Measurements from ENCODE around the gene TMPO.
"Not testable (repeated sequence)": the region's sequence is repeated elsewhere in the genome, so short reads cannot be mapped to it uniquely, and the experiment has no call there.

Gene TMPO

GRCh38 chr12:98513379-98514322 lies 1.7 kb upstream of the TMPO start:
- DNase-seq: peak; percentile 47

- DNase-seq: no peak
These were observed 456 bp upstream of the TMPO start for GRCh38 chr12:98514982-98515286.

DNA sequence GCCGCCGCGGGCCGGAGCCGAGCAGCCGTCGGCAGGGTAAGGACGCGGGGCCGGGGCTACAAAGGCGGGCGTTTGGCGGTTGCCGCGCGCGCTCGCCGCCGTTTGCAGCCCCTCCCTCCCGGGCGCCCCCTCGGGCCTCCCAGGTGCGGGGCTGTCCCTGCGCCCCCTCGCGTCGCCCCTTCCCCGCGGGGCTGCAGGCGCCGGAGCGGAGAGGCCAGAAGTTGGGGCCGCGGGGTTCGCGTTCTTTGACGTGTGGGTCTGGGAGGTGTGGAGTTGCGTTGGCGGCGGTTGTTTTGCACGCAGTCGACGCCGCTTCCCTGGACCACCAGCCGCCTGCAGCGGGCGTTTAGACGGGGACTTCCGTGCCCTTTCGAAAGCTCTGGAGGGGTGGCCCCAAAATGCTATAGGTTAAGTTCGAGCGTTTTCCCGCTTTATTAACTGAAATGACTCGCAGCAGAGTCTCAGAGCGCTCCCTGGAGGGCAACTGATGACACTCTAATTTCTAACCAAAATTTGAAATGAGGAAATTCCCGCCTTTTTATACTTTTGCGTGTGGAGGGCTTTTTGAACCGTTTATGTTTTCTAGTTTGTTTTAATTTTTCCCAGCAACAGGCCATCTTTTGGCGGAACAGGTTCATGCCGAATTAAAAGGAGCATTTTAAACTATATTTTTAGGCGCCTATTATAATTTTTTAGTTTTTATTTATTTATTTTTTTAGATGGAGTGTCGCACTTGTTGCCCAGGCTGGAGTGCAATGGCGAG lies 902 bp downstream of the TMPO start:
- DNase-seq: peak; percentile 94

DNA sequence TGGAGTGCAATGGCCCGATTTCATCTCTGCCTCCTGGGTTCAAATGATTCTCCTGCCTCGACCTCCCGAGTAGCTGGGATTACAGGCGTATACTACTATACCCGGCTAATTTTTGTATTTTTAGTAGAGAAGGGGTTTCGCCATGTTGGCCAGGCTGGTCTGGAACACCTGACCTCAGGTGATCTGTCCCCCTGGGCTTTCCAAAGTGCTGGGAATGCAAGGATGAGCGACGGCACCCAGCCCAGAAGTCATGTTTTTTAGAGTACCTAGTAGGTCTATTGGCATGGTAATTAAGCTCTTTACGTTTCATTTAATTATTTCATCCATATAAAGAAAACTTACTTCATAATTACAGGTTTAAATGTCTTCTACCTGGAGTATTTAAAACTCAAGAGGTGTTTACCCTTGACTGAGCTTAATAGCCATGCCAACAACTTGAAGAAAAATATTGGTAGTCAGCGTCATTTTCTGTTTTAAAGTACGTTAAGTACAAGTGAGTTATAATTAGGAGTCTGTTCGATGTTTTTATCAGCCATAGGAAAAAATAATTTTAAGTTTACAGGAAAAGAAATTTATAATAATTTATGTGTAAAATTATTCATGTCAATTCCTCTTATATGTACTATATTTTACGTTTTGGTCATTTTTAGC lies 4.0 kb downstream of the TMPO start:
- no peak for DNase-seq

GRCh38 chr12:98530068-98530467 lies 14.7 kb downstream of the TMPO start:
- DNase-seq: no peak

DNA sequence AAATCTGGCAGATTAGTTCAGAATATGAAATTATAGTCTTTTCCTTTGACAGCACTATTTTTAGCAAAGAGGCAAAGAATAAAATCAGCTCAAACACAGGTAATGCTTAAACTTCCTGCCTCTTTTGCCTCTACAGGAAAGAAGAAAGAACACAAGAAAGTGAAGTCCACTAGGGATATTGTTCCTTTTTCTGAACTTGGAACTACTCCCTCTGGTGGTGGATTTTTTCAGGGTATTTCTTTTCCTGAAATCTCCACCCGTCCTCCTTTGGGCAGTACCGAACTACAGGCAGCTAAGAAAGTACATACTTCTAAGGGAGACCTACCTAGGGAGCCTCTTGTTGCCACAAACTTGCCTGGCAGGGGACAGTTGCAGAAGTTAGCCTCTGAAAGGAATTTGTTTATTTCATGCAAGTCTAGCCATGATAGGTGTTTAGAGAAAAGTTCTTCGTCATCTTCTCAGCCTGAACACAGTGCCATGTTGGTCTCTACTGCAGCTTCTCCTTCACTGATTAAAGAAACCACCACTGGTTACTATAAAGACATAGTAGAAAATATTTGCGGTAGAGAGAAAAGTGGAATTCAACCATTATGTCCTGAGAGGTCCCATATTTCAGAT lies 17.4 kb downstream of the TMPO start:
- DNase-seq: peak; percentile 77

DNA sequence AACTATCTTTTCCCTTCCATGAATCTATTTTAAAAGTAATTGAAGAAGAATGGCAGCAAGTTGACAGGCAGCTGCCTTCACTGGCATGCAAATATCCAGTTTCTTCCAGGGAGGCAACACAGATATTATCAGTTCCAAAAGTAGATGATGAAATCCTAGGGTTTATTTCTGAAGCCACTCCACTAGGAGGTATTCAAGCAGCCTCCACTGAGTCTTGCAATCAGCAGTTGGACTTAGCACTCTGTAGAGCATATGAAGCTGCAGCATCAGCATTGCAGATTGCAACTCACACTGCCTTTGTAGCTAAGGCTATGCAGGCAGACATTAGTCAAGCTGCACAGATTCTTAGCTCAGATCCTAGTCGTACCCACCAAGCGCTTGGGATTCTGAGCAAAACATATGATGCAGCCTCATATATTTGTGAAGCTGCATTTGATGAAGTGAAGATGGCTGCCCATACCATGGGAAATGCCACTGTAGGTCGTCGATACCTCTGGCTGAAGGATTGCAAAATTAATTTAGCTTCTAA lies 18.4 kb downstream of the TMPO start:
- no peak for DNase-seq

GRCh38 chr12:98538031-98538430 lies 22.6 kb downstream of the TMPO start:
- DNase-seq: no peak

GRCh38 chr12:98543701-98544100 lies 28.3 kb downstream of the TMPO start:
- no peak for DNase-seq

GRCh38 chr12:98544751-98545150 lies 29.4 kb downstream of the TMPO start:
- DNase-seq: no peak

DNA sequence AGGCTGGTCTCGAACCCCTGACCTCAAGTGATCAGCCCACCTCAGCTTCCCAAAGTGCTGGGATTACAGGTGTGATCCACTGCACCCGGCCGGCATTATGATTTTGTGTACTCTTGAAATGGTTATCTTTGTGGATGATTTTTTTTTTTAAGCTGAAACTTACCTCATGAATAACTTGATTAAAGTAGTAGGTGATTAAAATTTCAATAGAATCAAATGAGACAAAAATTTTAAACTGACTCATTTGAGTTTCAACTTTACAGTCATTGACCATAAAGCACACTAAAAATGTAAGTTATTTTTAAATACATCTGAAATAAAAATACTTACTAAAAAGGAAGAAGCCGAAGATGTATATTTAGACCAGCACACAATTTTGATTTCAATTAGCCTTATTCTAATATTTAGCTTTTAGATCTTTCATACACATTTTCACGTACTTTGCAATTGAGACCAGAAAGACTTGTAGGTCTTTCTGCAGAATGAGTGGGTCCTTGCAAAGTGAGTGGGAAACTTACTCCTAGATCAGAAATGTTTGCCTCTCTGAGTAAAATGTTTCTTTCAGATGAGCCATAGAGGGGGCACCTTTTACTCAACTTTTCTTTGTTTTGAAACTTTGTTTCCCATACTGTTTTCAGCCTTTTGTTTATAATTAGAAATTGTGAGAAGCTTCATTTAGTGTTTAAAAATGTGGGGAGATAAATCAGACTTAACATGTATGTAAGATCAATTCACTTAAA lies 34.2 kb downstream of the TMPO start:
- no peak for DNase-seq

GRCh38 chr12:98551787-98552186 lies 36.4 kb downstream of the TMPO start:
- no peak for DNase-seq

- not testable (repeated sequence) for DNase-seq
These were observed 42.7 kb downstream of the TMPO start for GRCh38 chr12:98558097-98558496.

DNA sequence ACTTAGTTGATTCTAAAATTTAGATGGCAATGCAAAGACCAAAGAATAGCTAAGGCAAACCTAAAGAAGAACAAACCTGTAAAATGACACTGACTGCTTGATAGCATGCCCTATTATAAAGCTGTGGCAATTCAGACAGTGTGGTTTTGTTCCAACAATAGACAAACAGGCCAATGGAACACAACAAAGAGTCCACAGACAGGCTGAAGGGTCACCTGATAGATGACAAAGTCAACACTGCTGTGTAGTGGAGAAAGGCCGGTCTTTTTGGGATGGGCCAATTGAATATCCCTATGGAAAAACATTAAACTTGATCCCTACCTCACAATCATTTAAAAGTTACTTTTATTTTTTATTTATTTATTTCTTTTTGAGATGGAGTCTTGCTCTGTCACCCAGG lies 44.3 kb downstream of the TMPO start:
- no peak for DNase-seq

- no peak for DNase-seq
These were observed 46.5 kb downstream of the TMPO start for GRCh38 chr12:98561846-98562245.

DNA sequence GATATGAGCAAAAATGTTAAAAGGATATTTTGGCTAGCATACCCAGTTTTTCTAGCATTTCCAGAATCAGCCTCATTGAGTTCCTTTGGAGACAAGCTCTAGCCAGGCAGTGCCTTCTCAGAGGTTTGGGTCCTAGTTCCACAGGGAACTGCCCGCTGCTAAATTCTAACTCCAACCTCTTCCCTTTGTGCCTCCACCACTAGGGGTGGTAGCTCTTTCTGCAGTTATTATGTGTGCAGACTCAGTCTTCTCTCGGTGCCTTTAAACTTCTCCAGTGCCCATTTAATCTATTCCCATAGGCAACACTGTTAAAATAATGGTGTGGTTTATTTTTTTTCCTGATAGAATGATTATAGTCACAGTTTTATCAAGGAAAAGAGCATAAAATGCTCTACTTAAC lies 56.6 kb downstream of the TMPO start:
- DNase-seq: no peak

DNA sequence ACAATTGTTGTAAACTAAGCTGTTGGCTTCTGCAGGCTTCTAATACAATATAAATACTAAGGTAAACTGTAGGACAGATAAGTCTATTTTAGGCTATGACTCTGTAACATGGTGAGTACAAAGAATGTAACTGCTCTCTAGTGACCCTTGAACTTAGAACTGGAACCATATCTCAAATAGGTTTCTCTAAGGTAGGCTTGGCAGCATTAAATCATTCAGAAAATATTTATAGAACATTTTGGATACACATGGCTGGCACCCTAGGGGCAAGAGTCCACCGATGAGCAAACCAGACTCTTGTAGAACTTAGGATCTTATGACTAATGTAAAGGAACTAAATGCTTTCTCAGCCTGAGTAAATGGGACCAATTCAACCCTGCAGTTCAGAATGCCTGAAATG lies 58.7 kb downstream of the TMPO start:
- no peak for DNase-seq

DNA sequence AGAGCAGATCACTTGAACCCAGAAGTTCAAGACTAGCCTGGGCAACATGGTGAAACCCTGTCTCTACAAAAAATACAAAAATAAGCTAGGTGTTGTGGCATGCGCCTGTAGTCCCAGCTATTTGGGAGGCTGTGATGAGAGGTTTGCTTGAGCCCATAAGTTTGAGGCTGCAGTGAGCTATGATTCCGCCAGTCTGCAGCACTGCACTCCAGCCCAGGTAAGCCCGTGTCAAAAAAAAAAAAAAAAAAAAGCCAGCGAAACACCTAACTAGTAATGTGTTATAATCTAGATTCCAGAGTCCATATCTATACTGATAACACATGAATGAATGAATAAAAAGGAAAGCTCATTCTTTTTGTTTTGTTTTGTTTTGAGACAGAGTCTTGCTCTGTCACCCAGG lies 59.6 kb downstream of the TMPO start:
- DNase-seq: no peak

GRCh38 chr12:98576795-98577194 lies 61.4 kb downstream of the TMPO start:
- DNase-seq: not testable (repeated sequence)

- DNase-seq: no peak
These were observed 63.0 kb downstream of the TMPO start for GRCh38 chr12:98578392-98578791.

DNA sequence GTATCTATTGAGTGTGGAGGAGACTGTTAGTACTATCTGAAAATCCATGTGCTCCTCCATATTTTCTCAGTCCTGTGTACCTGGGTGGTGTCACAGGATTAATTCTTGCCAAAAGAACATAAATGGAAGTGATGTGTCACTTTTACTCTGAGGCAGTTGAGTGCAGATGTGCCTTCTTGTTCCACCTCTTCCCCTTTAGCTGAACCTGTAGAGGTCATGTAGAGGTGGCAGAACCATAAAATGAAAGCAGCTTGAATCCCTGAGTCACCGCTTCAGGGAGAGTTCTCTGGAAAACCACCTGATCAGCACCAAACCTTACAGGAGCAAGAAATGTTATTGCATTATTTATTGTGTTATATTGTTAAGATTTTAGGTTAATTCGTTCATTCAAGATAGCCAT lies 63.4 kb downstream of the TMPO start:
- no peak for DNase-seq

- DNase-seq: no peak
These were observed 64.0 kb downstream of the TMPO start for GRCh38 chr12:98579347-98579746.
